Measurements from ENCODE around the gene DCDC2.
"Not testable (repeated sequence)": the region's sequence is repeated elsewhere in the genome, so short reads cannot be mapped to it uniquely, and the experiment has no call there.

The DCDC2 gene

GRCh38 chr6:24357336-24358218 is at the start of gene DCDC2:
Gene DCDC2 (minus strand): TSS chr6:24358059. CDS start chr6:24357750, 309 bp downstream.
- DNase-seq: peak; percentile 30

- no peak for DNase-seq
Measured at GRCh38 chr6:24405262-24405661, 47.4 kb upstream of the DCDC2 start.

GRCh38 chr6:24403501-24403824 is 45.6 kb upstream of the DCDC2 start:
- no peak for DNase-seq

DNA sequence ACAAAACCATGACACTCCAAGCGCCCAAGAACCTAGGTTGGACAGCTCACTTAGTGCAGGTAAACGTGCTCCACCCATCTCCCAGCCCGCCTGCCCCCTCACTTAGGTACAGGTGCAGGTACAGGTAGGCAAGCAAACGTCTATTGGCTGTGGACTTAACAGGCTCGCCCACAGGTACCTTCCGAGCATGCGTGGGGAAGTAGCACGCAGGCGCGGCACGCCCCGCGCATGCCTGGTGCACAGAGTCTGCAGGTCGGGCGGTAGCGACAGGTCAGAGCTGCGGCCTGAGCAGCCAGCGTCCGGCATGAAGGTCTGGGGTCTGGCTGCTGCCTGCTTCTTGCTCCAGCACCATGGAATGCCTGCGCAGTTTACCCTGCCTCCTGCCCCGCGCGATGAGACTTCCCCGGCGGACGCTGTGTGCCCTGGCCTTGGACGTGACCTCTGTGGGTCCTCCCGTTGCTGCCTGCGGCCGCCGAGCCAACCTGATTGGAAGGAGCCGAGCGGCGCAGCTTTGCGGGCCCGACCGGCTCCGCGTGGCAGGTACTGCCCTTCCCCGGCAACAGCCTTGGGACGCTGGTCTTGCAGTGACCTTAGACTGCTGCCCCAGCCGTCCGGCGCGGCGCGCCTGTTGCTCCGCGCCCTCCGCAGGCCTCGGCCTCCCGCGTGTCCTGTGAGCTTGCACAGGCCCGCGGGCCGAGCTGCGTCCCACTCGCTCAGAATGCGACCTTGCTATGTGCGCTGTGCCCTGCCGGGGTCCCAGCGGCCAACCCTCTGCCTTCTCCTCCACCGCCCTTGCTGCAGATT is 45.0 kb upstream of the DCDC2 start, which contains the start of gene MRS2:
Gene MRS2, plus strand, starts transcription at position 240 of the 804 bp plus-strand sequence. Its CDS starts 111 bp downstream, at position 351.
- peak; percentile 78 for DNase-seq

DNA sequence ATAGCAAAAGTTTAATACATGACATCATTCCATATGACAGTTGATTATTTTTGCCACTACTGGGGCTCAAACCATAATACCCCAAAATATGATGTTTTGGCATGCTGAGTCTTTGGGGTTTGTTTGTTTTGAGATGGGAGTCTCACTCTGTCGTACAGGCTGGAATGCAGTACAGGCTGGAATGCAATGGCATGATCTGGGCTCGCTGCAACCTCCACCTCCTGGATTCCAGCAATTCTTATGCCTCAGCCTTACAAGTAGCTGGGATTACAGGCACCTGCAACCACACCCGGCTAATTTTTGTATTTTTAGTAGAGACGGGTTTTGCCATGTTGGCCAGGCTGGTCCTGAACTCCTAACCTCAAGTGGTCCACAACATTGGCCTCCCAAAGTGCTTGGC is 43.6 kb upstream of the DCDC2 start:
- DNase-seq: no peak

DNA sequence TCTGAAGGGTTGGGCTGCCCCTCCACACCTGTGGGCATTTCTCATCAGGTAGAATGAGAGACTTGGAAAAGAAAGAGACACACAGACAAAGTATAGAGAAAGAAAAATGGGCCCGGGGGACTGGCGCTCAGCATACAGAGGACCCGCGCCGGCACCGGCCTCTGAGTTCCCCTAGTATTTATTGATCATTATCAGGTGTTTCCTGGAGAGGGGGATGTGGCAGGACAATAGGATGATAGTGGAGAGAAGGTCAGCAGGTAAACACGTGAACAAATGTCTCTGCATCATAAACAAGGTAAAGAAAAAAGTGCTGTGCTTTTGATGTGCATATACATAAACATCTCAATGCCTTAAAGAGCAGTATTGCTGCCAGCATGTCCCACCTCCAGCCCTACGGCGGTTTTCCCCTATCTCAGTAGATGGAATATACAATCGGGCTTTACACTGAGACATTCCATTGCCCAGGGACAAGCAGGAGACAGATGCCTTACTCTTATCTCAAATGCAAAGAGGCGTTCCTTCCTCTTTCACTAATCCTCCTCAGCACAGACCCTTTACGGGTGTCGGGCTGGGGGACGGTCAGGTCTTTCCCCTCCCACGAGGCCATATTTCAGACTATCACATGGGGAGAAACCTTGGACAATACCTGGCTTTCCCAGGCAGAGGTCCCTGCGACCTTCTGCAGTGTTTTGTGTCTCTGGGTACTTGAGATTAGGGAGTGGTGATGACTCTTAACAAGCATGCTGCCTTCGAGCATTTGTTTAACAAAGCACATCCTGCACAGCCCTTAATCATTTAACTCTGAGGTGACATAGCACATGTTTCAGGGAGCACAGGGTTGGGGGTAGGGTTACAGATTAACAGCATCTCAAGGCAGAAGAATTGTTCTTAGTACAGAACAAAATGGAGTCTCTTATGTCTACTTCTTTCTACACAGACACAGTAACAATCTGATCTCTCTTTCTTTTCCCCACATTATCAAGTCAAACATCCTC is 42.5 kb upstream of the DCDC2 start:
- not testable (repeated sequence) for DNase-seq

- no peak for DNase-seq
Measured at GRCh38 chr6:24397631-24398030, 39.8 kb upstream of the DCDC2 start.

DNA sequence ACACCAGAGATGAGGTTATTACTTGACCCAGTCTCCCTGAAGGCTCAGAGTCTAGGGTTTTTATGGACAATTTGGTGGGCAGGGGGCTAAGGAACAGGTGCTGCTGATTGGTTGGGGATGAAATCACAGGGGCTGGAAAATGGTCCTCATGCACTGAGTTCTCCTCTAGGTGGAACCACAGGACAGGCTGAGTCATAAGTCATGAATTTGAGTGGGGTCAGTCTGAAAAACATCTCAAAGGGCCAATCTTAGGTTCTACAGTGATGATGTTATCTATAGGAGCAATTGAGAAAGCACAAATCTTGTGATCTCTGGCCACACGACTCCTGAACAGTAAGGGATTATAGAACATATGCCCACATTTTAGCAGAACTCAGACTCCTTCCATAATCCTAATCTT is 39.0 kb upstream of the DCDC2 start:
- DNase-seq: no peak

DNA sequence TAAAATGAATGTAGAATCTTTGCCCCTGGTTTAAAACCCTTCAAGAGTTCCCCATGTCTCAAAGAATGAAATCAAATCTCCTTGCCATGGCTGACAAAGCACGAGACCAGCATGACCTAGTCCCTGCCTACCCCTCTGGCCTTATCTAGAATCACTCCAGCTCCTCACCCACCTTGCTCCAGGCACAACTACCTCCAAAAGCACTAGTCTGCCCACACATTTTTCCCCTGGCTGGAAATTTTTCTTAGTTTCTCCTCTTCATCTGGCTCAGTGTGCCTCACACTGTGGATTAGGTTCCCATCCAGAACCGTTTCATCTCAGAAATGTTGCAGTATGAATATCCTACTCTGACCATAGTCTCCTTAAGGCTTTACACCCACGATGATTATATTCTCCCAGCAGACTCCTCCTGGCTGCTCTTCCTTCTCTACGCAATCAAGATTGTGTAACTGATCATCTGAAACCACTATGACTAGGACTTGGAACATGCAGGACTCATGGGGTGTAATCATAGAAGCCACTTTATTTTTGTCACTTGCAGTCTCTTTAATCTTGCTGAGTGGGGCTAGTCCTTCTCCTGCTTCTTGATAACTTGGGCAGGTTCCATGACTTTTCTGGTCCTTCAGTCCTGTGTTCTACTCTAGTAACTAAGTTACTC is 37.0 kb upstream of the DCDC2 start:
- no peak for DNase-seq

DNA sequence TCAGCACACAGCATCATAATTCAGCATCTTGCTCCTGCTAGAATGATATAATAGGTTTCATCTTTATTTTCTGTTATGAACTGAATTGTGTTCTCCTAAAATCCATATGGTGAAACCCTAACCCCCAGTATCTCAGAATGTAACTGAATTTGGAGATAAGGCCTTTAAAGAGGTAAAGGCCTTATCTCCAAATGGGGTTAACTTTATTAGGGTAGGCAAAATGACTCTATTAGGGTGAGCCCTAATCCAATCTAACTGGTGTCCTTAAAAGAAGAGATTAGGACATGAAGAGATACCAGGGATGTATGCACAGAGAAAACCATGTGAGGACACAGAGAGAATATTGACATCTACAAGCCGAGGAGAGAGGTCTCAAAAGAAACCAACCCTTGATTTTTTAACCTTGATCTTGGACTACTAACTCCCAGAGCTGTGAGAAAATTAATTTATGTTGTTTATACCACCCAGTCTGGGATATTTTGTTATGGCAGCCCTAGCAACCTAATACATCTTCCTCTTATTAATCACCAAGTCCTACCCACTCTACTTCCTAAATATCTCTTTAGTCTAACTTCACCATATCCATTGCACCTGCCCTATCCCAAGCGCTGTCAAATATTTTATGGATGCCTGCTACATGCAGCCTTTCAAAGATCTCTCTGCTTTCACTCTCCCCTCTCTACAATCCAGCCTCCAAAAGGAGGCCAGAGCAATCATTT is 36.4 kb upstream of the DCDC2 start:
- no peak for DNase-seq

- DNase-seq: no peak
Measured at GRCh38 chr6:24391756-24392405, 34.0 kb upstream of the DCDC2 start.

DNA sequence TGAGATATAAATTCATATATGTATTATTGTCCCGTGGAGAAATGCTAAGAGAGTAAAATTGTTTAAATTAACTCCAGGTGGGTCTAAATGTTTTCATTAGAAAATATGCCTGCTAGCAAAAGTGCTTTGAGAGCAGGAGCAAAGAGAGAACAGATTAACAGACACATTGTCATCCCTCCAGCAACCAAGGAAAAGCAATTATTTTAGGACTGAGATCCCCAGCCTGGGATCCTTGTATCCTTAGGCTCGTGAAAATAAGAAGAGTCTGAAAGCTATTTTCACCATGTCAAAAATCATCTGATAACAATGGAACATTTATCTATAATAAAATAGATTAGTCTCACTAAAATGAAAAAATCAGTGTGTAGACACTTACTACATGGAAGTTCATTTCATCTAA is 33.3 kb upstream of the DCDC2 start:
- DNase-seq: no peak

DNA sequence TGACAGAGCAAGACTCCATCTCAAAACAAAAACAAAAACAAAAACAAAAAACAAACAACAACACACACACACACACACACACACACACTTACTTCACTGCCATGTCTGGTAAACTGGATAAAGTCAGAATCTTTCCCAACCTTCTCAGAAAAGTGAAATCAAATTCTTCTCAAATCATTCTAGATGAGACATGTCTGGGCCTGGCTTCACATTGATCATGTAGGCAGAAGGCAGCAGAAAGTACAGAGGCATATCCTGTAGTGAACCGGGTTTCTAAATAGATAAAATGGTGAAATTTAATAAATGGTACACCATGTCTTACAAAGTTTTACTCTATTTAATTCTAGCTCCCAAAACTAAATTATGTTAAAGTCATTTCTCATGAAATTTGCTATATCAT is 30.0 kb upstream of the DCDC2 start:
- DNase-seq: no peak

- no peak for DNase-seq
Measured at GRCh38 chr6:24385536-24386269, 27.8 kb upstream of the DCDC2 start.

DNA sequence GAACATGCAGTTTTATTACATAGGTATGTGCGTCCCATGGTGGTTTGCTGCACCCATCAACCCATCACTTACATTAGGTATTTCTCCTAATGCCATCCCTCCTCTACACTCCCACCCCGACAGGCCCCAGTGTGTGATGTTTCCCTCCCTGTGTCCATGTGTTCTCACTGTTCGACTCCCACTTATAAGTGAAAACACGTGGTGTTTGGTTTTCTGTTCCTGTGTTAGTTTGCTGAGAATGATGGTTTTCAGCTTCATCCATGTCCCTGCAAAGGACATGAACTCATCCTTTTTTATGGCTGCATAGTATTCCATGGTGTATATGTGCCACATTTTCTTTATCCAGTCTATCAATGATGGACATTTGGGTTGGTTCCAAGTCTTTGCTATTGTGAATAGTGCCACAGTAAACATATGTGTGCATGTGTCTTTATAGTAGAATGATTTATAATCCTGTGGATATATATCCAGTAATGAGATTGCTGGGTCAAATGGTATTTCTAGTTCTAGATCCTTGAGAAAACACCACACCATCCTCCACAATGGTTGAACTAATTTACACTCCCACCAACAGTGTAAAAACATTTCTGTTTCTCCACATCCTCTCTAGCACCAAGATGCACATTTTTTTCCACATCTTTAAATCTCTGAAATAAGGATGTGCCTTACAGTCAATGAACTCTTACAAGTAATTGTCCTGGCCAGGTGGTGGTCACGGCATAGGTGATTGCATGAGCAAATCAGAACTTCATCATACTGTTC is 26.7 kb upstream of the DCDC2 start:
- DNase-seq: not testable (repeated sequence)

DNA sequence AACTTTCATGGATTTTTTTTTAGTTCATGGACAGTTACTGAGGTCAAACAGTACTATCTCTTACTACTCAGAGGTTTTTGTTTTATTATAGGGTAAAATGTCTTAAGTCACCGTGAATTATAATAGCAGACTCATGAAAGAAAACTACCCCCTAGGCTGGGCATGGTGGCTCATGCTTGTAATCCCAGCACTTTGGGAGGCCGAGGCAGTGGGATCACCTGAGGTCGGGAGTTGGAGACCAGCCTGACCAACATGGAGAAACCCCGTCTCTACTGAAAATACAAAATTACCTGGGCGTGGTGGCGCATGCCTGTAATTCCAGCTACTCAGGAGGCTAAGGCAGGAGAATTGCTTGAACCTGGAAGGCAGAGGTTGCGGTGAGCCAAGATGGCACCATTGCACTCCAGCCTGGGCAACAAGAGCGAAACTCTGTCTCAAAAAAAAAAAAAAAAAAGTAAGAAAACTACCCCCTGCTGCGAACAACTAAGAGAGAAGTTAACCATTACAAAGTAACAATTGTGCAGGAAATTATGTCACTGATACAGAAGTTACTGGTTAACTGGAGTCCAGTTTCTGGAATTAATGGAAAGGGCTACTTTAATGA is 25.1 kb upstream of the DCDC2 start:
- DNase-seq: not testable (repeated sequence)

DNA sequence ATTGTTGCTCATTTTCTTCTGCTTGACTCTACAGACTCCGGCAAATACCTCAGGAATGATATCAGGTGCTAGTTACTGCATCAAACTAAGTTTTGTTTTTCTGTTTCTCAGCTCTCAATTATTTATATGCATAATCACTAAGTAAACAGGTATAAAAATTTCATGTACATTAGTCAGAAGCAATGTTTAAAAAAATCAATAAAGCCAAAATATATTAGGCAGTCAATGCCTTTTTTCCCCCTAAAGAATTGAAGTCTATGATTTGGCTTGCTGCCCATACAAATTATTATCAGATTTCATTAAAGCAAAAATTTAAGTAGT is 24.3 kb upstream of the DCDC2 start:
- DNase-seq: no peak

DNA sequence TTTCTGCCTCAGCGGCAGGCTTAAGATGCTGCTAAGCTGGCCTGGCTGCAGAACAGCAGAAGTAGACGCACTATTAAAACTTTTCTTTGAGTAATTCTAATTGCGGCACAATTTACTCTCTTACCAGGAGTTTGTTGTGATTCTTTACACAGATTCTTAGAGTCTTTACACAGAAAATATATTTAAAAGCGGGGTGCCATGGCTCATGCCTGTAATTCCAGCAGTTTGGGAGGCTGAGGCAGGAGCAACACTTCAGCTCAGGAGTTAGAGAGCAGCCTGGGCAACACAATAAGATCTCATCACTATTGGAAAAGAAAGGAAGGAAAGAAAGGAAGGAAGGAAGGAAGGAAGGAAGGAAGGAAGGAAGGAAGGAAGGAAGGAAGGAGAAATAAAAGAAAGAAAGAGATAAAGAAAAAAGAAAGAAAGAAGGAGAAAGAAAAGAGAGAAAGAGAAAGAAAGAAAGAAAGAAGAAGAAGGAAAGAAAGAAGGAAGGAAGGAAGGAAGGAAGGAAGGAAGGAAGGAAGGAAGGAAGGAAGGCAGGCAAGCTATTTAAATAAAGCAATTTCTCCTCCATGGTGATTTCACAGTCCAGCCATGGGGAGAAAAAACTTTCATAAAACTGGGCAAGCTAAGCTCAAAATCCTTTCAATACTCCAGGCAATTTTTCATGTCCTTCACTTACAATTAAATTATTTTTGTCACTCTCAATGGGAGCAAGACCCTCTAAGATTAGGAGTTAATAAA is 23.8 kb upstream of the DCDC2 start:
- DNase-seq: no peak
